GM10248 (cell line): ENCODE measurements around the gene SLC40A1.

Experiments used
- CTCF ChIA-PET: fragments of 300-600 bp; sonication (Branson Sonifier 250); formaldehyde crosslinking; extraction: SDS; loops from one replicate; lab custom pipeline; 2021; ENCODE audit warnings: antibody characterized with exemption; lab: Yijun Ruan, JAX
- POLR2A ChIA-PET: fragments of 350-650 bp; sonication (Branson Sonifier 250); formaldehyde crosslinking; extraction: SDS; loops from one replicate; lab custom pipeline; 2020; ENCODE audit warnings: antibody characterized with exemption; lab: Yijun Ruan, JAX
- DNase-seq: peaks from one replicate; pipeline ENCODE4 v3.0.0; 2012; ENCODE audit errors: extremely low spot score
- TF ChIP-seq, protein P1 (sequence below): IDR thresholded peaks from 2 replicates; pipeline ENCODE4 v1.5.1; 2012; ENCODE audit warnings: mild to moderate bottlenecking, low read depth; ENCODE audit errors: extremely low read depth, missing control alignments, control extremely low read depth

Gene SLC40A1

DNA sequence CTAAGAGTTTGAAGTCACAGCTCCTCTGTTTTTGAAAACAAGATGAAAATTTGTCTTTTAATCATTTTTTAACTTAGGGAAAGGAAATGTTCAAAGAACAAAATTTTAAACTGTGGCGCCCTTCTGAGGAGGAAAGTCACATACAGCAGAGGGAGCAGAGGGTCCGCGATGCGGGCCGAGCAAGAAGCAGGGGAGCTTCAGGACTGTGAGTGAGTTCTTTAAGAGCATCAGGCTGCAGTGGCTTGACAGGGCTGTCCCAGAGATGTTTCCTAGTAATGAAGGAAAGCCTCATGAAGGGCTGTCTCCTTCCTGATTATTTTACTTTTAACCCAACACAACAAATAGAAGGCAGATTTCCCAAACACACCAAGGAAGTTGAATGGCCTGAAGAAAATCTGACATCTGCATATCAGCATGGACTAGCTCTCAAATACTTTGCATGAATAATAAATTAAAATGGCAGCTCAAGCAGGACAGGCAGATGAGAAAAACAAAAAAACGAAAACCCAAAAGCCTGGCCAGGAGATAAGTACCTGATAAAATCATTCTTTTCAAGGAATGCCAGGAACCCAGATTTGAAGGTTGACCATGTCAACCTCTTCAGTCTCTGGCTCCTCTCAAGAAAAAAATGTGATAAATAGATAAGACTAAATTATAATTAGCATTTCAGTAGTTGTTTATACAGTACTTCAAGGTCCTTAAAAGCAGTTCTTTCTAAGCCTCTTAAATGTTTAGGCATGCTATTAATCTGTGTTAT is 60.8 kb downstream of the SLC40A1 start:
- POLR2A ChIA-PET = no interaction called here
- TF ChIP-seq, protein P1, sequence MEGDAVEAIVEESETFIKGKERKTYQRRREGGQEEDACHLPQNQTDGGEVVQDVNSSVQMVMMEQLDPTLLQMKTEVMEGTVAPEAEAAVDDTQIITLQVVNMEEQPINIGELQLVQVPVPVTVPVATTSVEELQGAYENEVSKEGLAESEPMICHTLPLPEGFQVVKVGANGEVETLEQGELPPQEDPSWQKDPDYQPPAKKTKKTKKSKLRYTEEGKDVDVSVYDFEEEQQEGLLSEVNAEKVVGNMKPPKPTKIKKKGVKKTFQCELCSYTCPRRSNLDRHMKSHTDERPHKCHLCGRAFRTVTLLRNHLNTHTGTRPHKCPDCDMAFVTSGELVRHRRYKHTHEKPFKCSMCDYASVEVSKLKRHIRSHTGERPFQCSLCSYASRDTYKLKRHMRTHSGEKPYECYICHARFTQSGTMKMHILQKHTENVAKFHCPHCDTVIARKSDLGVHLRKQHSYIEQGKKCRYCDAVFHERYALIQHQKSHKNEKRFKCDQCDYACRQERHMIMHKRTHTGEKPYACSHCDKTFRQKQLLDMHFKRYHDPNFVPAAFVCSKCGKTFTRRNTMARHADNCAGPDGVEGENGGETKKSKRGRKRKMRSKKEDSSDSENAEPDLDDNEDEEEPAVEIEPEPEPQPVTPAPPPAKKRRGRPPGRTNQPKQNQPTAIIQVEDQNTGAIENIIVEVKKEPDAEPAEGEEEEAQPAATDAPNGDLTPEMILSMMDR = no peak
- CTCF ChIA-PET = interaction anchor here (1.0 to 1.1 kb wide), 2 partner anchors 11 to 13 kb away, joined by 3 to 4 read pairs; no protein-coding TSS in a partner anchor
- DNase-seq = no peak

DNA sequence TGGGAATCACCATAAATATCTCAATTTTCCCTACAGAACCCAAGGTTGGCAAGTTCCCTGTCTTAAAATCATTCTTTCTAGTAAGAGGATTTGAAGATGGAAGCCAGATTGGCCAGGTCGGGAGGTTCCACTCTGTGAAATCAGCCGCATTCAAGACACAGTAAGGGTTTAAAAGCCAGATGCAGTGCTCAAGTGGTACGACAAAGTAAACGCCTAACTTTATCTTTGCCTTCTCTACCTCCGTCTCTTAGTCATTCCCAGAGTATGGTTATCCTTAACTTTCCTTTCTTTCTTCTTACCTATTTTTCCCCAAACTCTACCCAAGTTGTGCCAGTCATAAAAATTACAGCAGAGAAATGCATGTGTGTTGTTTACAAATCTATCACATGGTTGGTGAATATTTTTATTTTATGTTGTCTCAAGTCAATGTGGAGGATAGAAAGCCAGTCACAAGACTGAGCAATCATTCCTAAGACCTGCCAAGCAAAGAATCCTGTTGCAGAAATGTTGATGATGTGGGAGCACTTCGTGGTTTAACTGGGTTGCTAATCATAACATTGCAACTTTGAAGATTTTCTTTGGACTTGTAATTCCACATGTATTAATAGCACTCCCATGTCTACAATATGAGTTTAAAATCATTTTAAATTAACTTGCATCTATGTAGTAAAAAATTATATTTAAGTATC is 62.6 kb downstream of the SLC40A1 start:
- CTCF ChIA-PET = interaction anchor here (1.9 kb wide), 1 partner anchor 13 kb away, joined by 5 read pairs; no protein-coding TSS in a partner anchor
- no peak for DNase-seq
- TF ChIP-seq, protein P1 = no peak
- POLR2A ChIA-PET = no interaction called here

DNA sequence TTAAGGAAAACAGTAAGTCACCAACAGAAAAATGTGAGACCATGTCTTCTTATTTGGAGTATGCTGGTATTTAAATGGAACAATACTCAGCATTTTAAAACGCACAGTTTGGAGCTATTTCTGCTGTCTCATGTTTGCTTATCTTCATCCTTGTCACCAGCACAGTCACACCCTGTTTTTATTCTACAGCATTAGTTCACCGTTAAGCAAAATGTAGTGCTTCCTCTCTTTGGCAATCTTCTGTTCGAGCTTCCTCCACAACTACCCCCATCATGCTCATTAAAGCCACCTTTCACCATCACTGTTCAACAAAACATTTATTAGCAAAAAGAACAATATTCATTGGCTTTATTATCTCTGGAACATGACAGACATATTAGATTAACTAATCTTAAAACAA is 64.0 kb downstream of the SLC40A1 start:
- no peak for DNase-seq
- TF ChIP-seq, protein P1 = no peak
- ChIA-PET POLR2A (no interaction called here), CTCF (interaction anchor here (1.9 kb wide), 1 partner anchor 12 kb away, joined by 5 read pairs; no protein-coding TSS in a partner anchor)

DNA sequence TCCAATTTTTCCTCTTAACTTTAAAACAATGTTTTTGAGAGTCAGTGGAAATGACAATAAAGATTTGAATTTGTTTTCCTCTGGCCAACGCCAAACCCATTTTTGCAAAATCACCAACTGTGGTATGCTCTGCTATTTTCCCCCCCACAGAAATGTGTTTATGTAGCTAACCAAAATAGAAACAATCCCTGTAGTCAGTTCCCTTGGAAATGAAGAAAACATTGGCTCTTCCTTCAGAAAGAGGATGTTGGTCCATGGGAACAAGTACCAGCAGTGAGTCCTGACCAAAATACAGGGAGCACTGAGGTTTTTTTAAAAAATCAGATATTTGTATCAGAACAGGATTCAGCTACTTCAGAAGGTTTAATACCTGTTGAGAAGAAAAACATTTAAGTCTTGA is 65.3 kb downstream of the SLC40A1 start:
- TF ChIP-seq, protein P1 = no peak
- no peak for DNase-seq
- CTCF ChIA-PET = interaction anchor here (0.9 kb wide), 1 partner anchor 11 kb away, joined by 3 read pairs; no protein-coding TSS in a partner anchor
- POLR2A ChIA-PET = no interaction called here

DNA sequence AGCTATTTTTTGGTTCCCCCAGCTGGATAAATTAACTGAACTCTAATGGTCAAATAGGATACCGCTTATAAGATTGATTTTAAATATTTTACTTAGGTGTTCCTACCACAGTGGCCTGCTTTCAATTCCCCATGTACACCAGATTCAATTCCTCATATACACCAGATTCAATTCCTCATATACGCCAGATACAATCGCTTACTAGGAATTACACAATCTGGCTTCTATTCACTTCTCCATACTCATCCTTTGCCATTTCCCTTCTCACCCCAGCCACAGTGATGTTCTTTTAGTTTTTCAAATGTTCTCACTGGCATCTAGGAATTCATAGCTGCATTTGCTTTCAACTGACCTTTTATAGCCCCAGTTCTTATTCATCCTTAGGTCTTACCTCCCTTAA is 66.5 kb downstream of the SLC40A1 start:
- ChIA-PET CTCF (interaction anchor here (1.3 to 1.6 kb wide), 2 partner anchors 13 to 32 kb away, joined by 3 to 4 read pairs; no protein-coding TSS in a partner anchor), POLR2A (no interaction called here)
- TF ChIP-seq, protein P1 = no peak
- DNase-seq = no peak

DNA sequence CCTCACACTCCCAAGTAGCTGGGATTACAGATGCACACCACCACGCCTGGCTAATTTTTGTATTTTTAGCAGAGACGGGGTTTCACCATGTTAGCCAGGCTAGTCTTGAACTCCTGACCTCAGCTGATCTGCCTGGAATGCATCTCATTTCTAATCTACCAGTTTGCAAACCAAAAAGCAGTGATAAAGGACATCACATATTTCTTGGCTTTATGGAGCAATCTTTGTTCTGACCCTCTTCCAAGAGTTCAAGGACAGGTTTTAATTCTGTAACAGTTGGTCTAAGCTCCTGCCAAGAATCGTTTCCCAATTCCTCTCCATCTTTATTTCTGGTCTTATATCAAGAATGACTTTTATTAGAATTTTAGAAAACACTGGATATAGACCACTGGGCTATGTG is 67.7 kb downstream of the SLC40A1 start:
- CTCF ChIA-PET = interaction anchor here (1.3 to 1.6 kb wide), 2 partner anchors 11 to 31 kb away, joined by 3 to 4 read pairs; no protein-coding TSS in a partner anchor
- no peak for DNase-seq
- TF ChIP-seq, protein P1 = no peak
- POLR2A ChIA-PET = no interaction called here
